Measurements from ENCODE around the gene FUCA2.

- TF ChIP-seq CTCF (conservative IDR thresholded peaks at IDR 0.05; ENCODE audit: low read depth in 2 of 2) (no peak), EZH2phosphoT487 (IDR thresholded peaks at IDR 0.05; ENCODE audit: unreplicated experiment) (no peak), EZH2 (IDR thresholded peaks at IDR 0.05; ENCODE audit: low read depth, unreplicated experiment) (no peak)
These were observed 20.4 kb upstream of the FUCA2 start for GRCh38 chr6:143531720-143532499.

Measured in GM23338 (cell line).